ENCODE measurements around the gene VPS9D1. TPM values are rescaled to one million over a fixed set of nuclear protein-coding genes. Genes with fewer than 3 reads are reported as not detected.

Gene VPS9D1
- total and polyA plus RNA-seq, 4 donors = 3.6 to 7.2 (median 4.1) TPM

GRCh38 chr16:89697161-89697615, 23.5 kb downstream of the VPS9D1 start:
- Histone ChIP-seq H3K4me1 (ENCODE audit: control insufficient read depth in 4 of 4, insufficient read depth in 4 of 4, low read length in 3 of 4) (peaks cover 6 to 26% (median 14%) of the 10 kb centered on the region in 4 donors), H3K27ac (ENCODE audit: low read depth in 1 of 2, low read length in 2 of 2) (no peak overlapping the region), H3K27me3 (ENCODE audit: control insufficient read depth in 4 of 4, insufficient read depth in 4 of 4, low read length in 3 of 4) (no peaks in the 10 kb centered on the region), H3K9me3 (ENCODE audit: control insufficient read depth in 4 of 4, low read length in 3 of 4) (no peaks in the 10 kb centered on the region), H3K9ac (ENCODE audit: low read depth in 1 of 2, low read length in 2 of 2) (no peak overlapping the region), H3K36me3 (ENCODE audit: control insufficient read depth in 4 of 4, insufficient read depth in 3 of 4, low read depth in 1 of 4, low read length in 3 of 4) (peaks cover 8 to 27% (median 17%) of the 10 kb centered on the region in 4 donors), H3K4me3 (ENCODE audit: low read depth in 1 of 3, low read length in 3 of 3) (no peak overlapping the region)
- WGBS = 93% methylated on average over 19 of the region's 19 CpGs
- DNase-seq (ENCODE audit: low spot score) = no peak
- no peak for TF ChIP-seq JUND (IDR thresholded peaks at IDR 0.05)
- no peak for TF ChIP-seq RAD21 (IDR thresholded peaks at IDR 0.05)
- no peak for TF ChIP-seq RXRA (IDR thresholded peaks at IDR 0.05)
- TF ChIP-seq EGR1 (IDR thresholded peaks at IDR 0.05; ENCODE audit: low read depth in 2 of 2) = no peak
- no peak for TF ChIP-seq YY1 (IDR thresholded peaks at IDR 0.05)
- no peak for TF ChIP-seq NR2F2 (IDR thresholded peaks at IDR 0.05)
- TF ChIP-seq FOXA2 (IDR thresholded peaks at IDR 0.05) = no peak
- TF ChIP-seq ATF3 (IDR thresholded peaks at IDR 0.05) = no peak
- TF ChIP-seq HNF4G (IDR thresholded peaks at IDR 0.05) = no peak
- no peak for TF ChIP-seq SP1 (IDR thresholded peaks at IDR 0.05)
- TF ChIP-seq MAX (IDR thresholded peaks at IDR 0.05) = no peak

- Histone ChIP-seq H3K4me1 (ENCODE audit: control insufficient read depth in 4 of 4, insufficient read depth in 4 of 4, low read length in 3 of 4) (peaks cover 5 to 23% (median 13%) of the 10 kb centered on the region in 4 donors), H3K27me3 (ENCODE audit: control insufficient read depth in 4 of 4, insufficient read depth in 4 of 4, low read length in 3 of 4) (no peaks in the 10 kb centered on the region), H3K9ac (ENCODE audit: low read depth in 1 of 2, low read length in 2 of 2) (no peak overlapping the region), H3K9me3 (ENCODE audit: control insufficient read depth in 4 of 4, low read length in 3 of 4) (no peaks in the 10 kb centered on the region), H3K4me3 (ENCODE audit: low read depth in 1 of 3, low read length in 3 of 3) (no peak overlapping the region), H3K27ac (ENCODE audit: low read depth in 1 of 2, low read length in 2 of 2) (no peak overlapping the region), H3K36me3 (ENCODE audit: control insufficient read depth in 4 of 4, insufficient read depth in 3 of 4, low read depth in 1 of 4, low read length in 3 of 4) (peaks cover 8 to 30% (median 20%) of the 10 kb centered on the region in 4 donors)
- DNase-seq (ENCODE audit: low spot score) = no peak
- no peak for TF ChIP-seq ATF3 (IDR thresholded peaks at IDR 0.05)
- TF ChIP-seq FOXA2 (IDR thresholded peaks at IDR 0.05) = no peak
- no peak for TF ChIP-seq MAX (IDR thresholded peaks at IDR 0.05)
- TF ChIP-seq GABPA (IDR thresholded peaks at IDR 0.05 in 1 of 2, conservative IDR thresholded peaks at IDR 0.05 in 1 of 2) = no peak
- 77% methylated on average over 18 of the region's 18 CpGs for whole genome bisulfite sequencing
These were observed 24.0 kb downstream of the VPS9D1 start for GRCh38 chr16:89696670-89697128.

GRCh38 chr16:89695875-89696669, 24.6 kb downstream of the VPS9D1 start:
- H3K4me1 ChIP-seq (ENCODE audit: control insufficient read depth in 4 of 4, insufficient read depth in 4 of 4, low read length in 3 of 4) = peaks cover 5 to 22% (median 13%) of the 10 kb centered on the region in 4 donors

More at GRCh38 chr16:89695875-89696669, 24.6 kb downstream of the VPS9D1 start:
- no peak for DNase-seq (ENCODE audit: low spot score)
- Histone ChIP-seq H3K36me3 (ENCODE audit: control insufficient read depth in 4 of 4, insufficient read depth in 3 of 4, low read depth in 1 of 4, low read length in 3 of 4) (peaks cover 14 to 36% (median 22%) of the 10 kb centered on the region in 4 donors), H3K9ac (ENCODE audit: low read depth in 1 of 2, low read length in 2 of 2) (no peak overlapping the region), H3K27ac (ENCODE audit: low read depth in 1 of 2, low read length in 2 of 2) (no peak overlapping the region), H3K27me3 (ENCODE audit: control insufficient read depth in 4 of 4, insufficient read depth in 4 of 4, low read length in 3 of 4) (no peaks in the 10 kb centered on the region), H3K9me3 (ENCODE audit: control insufficient read depth in 4 of 4, low read length in 3 of 4) (no peaks in the 10 kb centered on the region), H3K4me3 (ENCODE audit: low read depth in 1 of 3, low read length in 3 of 3) (no peak overlapping the region)
- WGBS = 83% methylated on average over 25 of the region's 25 CpGs
- no peak for TF ChIP-seq GABPA (IDR thresholded peaks at IDR 0.05 in 1 of 2, conservative IDR thresholded peaks at IDR 0.05 in 1 of 2)
- TF ChIP-seq CTCF (IDR thresholded peaks at IDR 0.05; ENCODE audit: low read depth, low read length, missing input control) = no peak
- TF ChIP-seq HNF4A (conservative IDR thresholded peaks at IDR 0.05) = no peak
- TF ChIP-seq REST (IDR thresholded peaks at IDR 0.05) = no peak
- no peak for TF ChIP-seq MAX (IDR thresholded peaks at IDR 0.05)

Measured in liver (tissue), 9 donors.